ENCODE measurements around the gene CEP43. TPM values are rescaled to one million over a fixed set of nuclear protein-coding genes. Genes with fewer than 3 reads are reported as not detected.

The CEP43 gene
- total RNA-seq, 1 experiment from 2014 or later, result 37.0 TPM

GRCh38 chr6:166969390-166970002, 29.7 kb upstream of the CEP43 start:
- H3K27ac Mint-ChIP-seq (ENCODE audit: unreplicated experiment), result no peak overlapping the region
- H3K27me3 ChIP-seq (replicated peaks; ENCODE audit: control insufficient read depth, insufficient read depth, low read length), result no peaks in the 10 kb centered on the region
- peaks cover 19% of the 10 kb centered on the region for H3K9me3 Mint-ChIP-seq (ENCODE audit: unreplicated experiment)
- H3K4me1 Mint-ChIP-seq (ENCODE audit: low read depth, unreplicated experiment), result no peaks in the 10 kb centered on the region
- no peak overlapping the region for H3K4me3 ChIP-seq (ENCODE audit: low read depth, low read length)
- intact Hi-C loops (cut with micrococcal nuclease; ENCODE audit: unreplicated experiment), result no loop called here
- no TSS peak for BruUV-seq (replicated peaks)
- DNase-seq, result no peak
- no peak overlapping the region for H3K4me3 Mint-ChIP-seq (ENCODE audit: unreplicated experiment)
- no peaks in the 10 kb centered on the region for H3K9me3 ChIP-seq
- no peaks in the 10 kb centered on the region for H3K36me3 ChIP-seq (ENCODE audit: control insufficient read depth, insufficient read depth, low read length)
- H3K27me3 Mint-ChIP-seq (ENCODE audit: insufficient read depth, unreplicated experiment), result no peaks in the 10 kb centered on the region
- ChIA-PET POLR2A (no interaction called here), CTCF (no interaction called here)
- H3K36me3 Mint-ChIP-seq (ENCODE audit: insufficient read depth, unreplicated experiment), result peaks cover 9% of the 10 kb centered on the region
- TF ChIP-seq CTCF (IDR thresholded peaks at IDR 0.05; ENCODE audit: insufficient read depth in 1 of 2, low read depth in 1 of 2, low read length in 1 of 2, severe bottlenecking in 1 of 2, unreplicated experiment in 1 of 2), result no peak
- no peaks in the 10 kb centered on the region for H3K4me1 ChIP-seq

GRCh38 chr6:166970091-166970490, 29.1 kb upstream of the CEP43 start:
- CTCF ChIA-PET, result no interaction called here
- Mint-ChIP-seq H3K4me3 (ENCODE audit: unreplicated experiment) (no peak overlapping the region), H3K4me1 (ENCODE audit: low read depth, unreplicated experiment) (no peaks in the 10 kb centered on the region), H3K27me3 (ENCODE audit: insufficient read depth, unreplicated experiment) (no peaks in the 10 kb centered on the region), H3K36me3 (ENCODE audit: insufficient read depth, unreplicated experiment) (peaks cover 9% of the 10 kb centered on the region), H3K27ac (ENCODE audit: unreplicated experiment) (no peak overlapping the region), H3K9me3 (ENCODE audit: unreplicated experiment) (peaks cover 19% of the 10 kb centered on the region)
- Histone ChIP-seq H3K36me3 (ENCODE audit: control insufficient read depth, insufficient read depth, low read length) (no peaks in the 10 kb centered on the region), H3K27me3 (replicated peaks; ENCODE audit: control insufficient read depth, insufficient read depth, low read length) (no peaks in the 10 kb centered on the region), H3K4me1 (no peaks in the 10 kb centered on the region), H3K4me3 (ENCODE audit: low read depth, low read length) (no peak overlapping the region), H3K9me3 (no peaks in the 10 kb centered on the region)
- no TSS peak for BruUV-seq (replicated peaks)
- intact Hi-C loops (cut with micrococcal nuclease; ENCODE audit: unreplicated experiment), result no loop called here
- no peak for DNase-seq
- POLR2A ChIA-PET, result no interaction called here
- TF ChIP-seq CTCF (IDR thresholded peaks at IDR 0.05; ENCODE audit: insufficient read depth in 1 of 2, low read depth in 1 of 2, low read length in 1 of 2, severe bottlenecking in 1 of 2, unreplicated experiment in 1 of 2), result no peak

GRCh38 chr6:166970776-166971175, 28.4 kb upstream of the CEP43 start:
- Mint-ChIP-seq H3K9me3 (ENCODE audit: unreplicated experiment) (peaks cover 19% of the 10 kb centered on the region), H3K27me3 (ENCODE audit: insufficient read depth, unreplicated experiment) (no peaks in the 10 kb centered on the region), H3K4me1 (ENCODE audit: low read depth, unreplicated experiment) (no peaks in the 10 kb centered on the region), H3K36me3 (ENCODE audit: insufficient read depth, unreplicated experiment) (peaks cover 9% of the 10 kb centered on the region), H3K27ac (ENCODE audit: unreplicated experiment) (no peak overlapping the region), H3K4me3 (ENCODE audit: unreplicated experiment) (no peak overlapping the region)
- TF ChIP-seq CTCF (IDR thresholded peaks at IDR 0.05; ENCODE audit: insufficient read depth in 1 of 2, low read depth in 1 of 2, low read length in 1 of 2, severe bottlenecking in 1 of 2, unreplicated experiment in 1 of 2), result no peak
- no peaks in the 10 kb centered on the region for H3K27me3 ChIP-seq (replicated peaks; ENCODE audit: control insufficient read depth, insufficient read depth, low read length)
- H3K4me3 ChIP-seq (ENCODE audit: low read depth, low read length), result no peak overlapping the region
- no TSS peak for BruUV-seq (replicated peaks)
- H3K36me3 ChIP-seq (ENCODE audit: control insufficient read depth, insufficient read depth, low read length), result no peaks in the 10 kb centered on the region
- CTCF ChIA-PET, result no interaction called here
- no peak for DNase-seq
- no peaks in the 10 kb centered on the region for H3K4me1 ChIP-seq
- H3K9me3 ChIP-seq, result no peaks in the 10 kb centered on the region
- intact Hi-C loops (cut with micrococcal nuclease; ENCODE audit: unreplicated experiment), result no loop called here
- POLR2A ChIA-PET, result no interaction called here
